ENCODE measurements around the gene ITGBL1.
A peak's percentile ranks its signal among the peaks of the same experiment; 100 is the strongest.

ITGBL1 gene

GRCh38 chr13:101514100-101514499 is 61.6 kb downstream of the ITGBL1 start:
- DNase-seq (ENCODE audit: low read depth) = no peak
- TF ChIP-seq, protein P1, sequence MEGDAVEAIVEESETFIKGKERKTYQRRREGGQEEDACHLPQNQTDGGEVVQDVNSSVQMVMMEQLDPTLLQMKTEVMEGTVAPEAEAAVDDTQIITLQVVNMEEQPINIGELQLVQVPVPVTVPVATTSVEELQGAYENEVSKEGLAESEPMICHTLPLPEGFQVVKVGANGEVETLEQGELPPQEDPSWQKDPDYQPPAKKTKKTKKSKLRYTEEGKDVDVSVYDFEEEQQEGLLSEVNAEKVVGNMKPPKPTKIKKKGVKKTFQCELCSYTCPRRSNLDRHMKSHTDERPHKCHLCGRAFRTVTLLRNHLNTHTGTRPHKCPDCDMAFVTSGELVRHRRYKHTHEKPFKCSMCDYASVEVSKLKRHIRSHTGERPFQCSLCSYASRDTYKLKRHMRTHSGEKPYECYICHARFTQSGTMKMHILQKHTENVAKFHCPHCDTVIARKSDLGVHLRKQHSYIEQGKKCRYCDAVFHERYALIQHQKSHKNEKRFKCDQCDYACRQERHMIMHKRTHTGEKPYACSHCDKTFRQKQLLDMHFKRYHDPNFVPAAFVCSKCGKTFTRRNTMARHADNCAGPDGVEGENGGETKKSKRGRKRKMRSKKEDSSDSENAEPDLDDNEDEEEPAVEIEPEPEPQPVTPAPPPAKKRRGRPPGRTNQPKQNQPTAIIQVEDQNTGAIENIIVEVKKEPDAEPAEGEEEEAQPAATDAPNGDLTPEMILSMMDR (IDR thresholded peaks at IDR 0.05; ENCODE audit: low read depth, low read length, missing control alignments) = no peak
- in situ Hi-C loops (cut with HindIII; ENCODE audit: low sequenced_read_pairs) = loop anchor here (10.0 kb wide), 1 partner anchor 221 kb away; no protein-coding TSS in a partner anchor
- H3K4me3 ChIP-seq (ENCODE audit: low read depth, low read length) = no peak overlapping the region

- no peak overlapping the region for H3K4me3 ChIP-seq (ENCODE audit: low read depth, low read length)
- in situ Hi-C loops (cut with HindIII; ENCODE audit: low sequenced_read_pairs) = loop anchor here (10.0 kb wide), 1 partner anchor 220 kb away; no protein-coding TSS in a partner anchor
- TF ChIP-seq, protein P1 (IDR thresholded peaks at IDR 0.05; ENCODE audit: low read depth, low read length, missing control alignments) = peak; percentile 68
- peak; percentile 63 for DNase-seq (ENCODE audit: low read depth)
Measured at GRCh38 chr13:101514695-101515275, 62.3 kb downstream of the ITGBL1 start.

DNA sequence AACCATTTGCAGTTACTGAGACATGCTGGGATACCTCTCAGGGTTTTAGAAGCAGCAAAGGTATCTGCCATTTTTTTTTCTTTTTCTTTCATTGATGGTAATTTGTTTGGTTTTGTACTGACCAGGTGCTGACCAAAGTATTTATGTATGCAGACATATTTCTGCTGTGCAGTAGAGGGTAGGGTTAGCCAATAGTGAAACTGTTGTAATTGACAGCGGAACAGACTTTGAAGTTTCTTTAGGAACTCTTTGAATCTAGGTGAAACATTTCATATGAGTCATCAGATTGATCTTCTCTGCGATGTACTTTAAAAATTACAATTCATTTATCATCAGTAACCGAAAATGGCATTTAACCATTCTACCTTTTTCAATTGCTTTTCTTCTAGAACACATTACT is 63.0 kb downstream of the ITGBL1 start:
- DNase-seq (ENCODE audit: low read depth) = no peak
- H3K4me3 ChIP-seq (ENCODE audit: low read depth, low read length) = no peak overlapping the region
- TF ChIP-seq, protein P1 (IDR thresholded peaks at IDR 0.05; ENCODE audit: low read depth, low read length, missing control alignments) = no peak
- in situ Hi-C loops (cut with HindIII; ENCODE audit: low sequenced_read_pairs) = loop anchor here (10.0 kb wide), 1 partner anchor 219 kb away; no protein-coding TSS in a partner anchor

DNA sequence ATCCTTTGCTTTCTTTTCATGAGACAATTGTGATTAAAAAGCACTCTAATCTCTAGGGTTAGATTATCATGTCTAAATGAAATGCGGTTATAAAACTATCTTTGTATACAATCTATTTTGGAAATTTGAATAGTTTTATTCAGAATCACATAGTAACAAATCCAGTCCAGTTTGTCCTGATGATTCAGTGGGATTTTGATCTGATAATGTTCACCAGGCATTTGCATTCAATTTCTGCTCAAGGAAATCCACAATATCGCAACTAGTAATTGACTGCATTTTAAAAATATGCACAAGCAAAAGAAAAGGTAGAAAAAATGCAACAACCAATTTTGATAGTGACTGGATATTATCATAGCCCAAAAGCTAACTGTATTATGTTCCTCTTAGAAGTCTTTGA is 63.8 kb downstream of the ITGBL1 start:
- TF ChIP-seq, protein P1 (IDR thresholded peaks at IDR 0.05; ENCODE audit: low read depth, low read length, missing control alignments) = no peak
- no peak for DNase-seq (ENCODE audit: low read depth)
- in situ Hi-C loops (cut with HindIII; ENCODE audit: low sequenced_read_pairs) = loop anchor here (10.0 kb wide), 1 partner anchor 219 kb away; no protein-coding TSS in a partner anchor
- H3K4me3 ChIP-seq (ENCODE audit: low read depth, low read length) = no peak overlapping the region

DNA sequence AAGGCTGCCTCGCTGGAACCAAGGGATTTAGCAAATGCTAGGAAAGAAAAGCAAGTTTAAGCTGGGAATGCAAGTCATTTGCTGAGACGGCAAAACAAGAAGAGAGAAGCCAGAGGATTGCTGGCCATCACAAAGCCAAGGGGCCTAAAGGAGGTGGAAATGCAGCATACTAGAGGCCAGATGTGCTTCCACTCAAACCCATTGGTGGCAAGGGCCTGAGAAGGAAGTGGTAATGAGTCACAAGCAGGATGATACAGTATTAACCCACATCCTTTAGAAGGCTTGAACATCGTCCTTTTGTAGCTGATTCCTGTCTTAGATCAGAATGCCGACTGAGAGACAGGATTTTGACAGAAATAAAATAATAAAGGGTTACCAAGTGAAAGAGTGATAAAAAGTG is 68.2 kb downstream of the ITGBL1 start:
- no peak overlapping the region for H3K4me3 ChIP-seq (ENCODE audit: low read depth, low read length)
- TF ChIP-seq, protein P1 (IDR thresholded peaks at IDR 0.05; ENCODE audit: low read depth, low read length, missing control alignments) = no peak
- in situ Hi-C loops (cut with HindIII; ENCODE audit: low sequenced_read_pairs) = no loop called here
- DNase-seq (ENCODE audit: low read depth) = peak; percentile 34

DNA sequence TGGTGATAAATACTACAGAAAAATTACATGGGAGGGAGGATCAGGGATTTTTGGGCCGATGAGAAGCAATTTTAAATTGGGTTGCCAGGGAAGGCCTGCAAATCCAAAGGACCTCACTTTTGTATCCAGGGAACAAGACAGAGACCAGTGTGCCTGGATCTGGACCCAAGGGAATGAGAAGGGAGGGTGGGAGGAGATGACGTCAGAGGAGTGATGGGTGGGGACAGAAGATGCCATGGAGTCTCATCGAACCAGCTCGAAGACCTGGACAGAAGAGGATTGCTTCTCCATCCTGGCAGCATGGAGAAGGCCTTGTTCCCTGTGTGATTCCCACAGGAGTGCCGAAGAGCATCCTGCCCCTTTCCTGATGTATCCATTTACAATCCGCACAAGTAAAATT is 68.9 kb downstream of the ITGBL1 start:
- in situ Hi-C loops (cut with HindIII; ENCODE audit: low sequenced_read_pairs) = no loop called here
- no peak for DNase-seq (ENCODE audit: low read depth)
- H3K4me3 ChIP-seq (ENCODE audit: low read depth, low read length) = no peak overlapping the region
- TF ChIP-seq, protein P1 (IDR thresholded peaks at IDR 0.05; ENCODE audit: low read depth, low read length, missing control alignments) = no peak

Measured in astrocyte of the cerebellum (primary cell).